Heart right ventricle (tissue), 16 donors: ENCODE results near the gene SLC25A18. TPM values are rescaled to one million over a fixed set of nuclear protein-coding genes. Genes with fewer than 3 reads are reported as not detected.

ENCODE experiments used
- ATAC-seq, 8 donors: fragments of 200-7000 bp; cut with Tn5 transposase; one replicate each; pipeline ENCODE4 v1.9.1; 2020; ENCODE audit warnings: mild to moderate bottlenecking in 8 of 8, moderate library complexity in 8 of 8, moderate number of reproducible peaks in 1 of 8
- DNase-seq, 2 donors: peaks; one replicate each; pipeline ENCODE4 v3.0.0-alpha.2; 2020
- H3K27ac ChIP-seq, 10 donors: fragments of 200-600 bp; sonication (generic) in 2 of 10; one replicate each; pipeline versions ENCODE4 v1.5.0 to v1.8.0; 2020 to 2022; ENCODE audit warnings: mild to moderate bottlenecking in 3 of 10
- H3K27me3 ChIP-seq, 7 donors: fragments of 200-600 bp; one replicate each; pipeline ENCODE4 v1.8.0; 2021 to 2022; ENCODE audit warnings: mild to moderate bottlenecking in 2 of 7
- H3K36me3 ChIP-seq, 9 donors: fragments of 200-600 bp; sonication (generic) in 1 of 9; one replicate each; pipeline versions ENCODE4 v1.5.0 to v1.8.0; 2020 to 2022; ENCODE audit warnings: mild to moderate bottlenecking in 2 of 9
- H3K4me1 ChIP-seq, 9 donors: fragments of 200-600 bp; sonication (generic) in 1 of 9; one replicate each; pipeline versions ENCODE4 v1.5.0 to v1.8.0; 2020 to 2022; ENCODE audit warnings: mild to moderate bottlenecking in 4 of 9
- H3K4me3 ChIP-seq, 10 donors: fragments of 200-600 bp; sonication (generic) in 2 of 10; one replicate each; pipeline versions ENCODE4 v1.5.0 to v1.8.0; 2020 to 2022; ENCODE audit warnings: mild to moderate bottlenecking in 7 of 10, moderate library complexity in 2 of 10
- H3K9me3 ChIP-seq, 11 donors: fragments of 200-600 bp in 10 of 11; sonication (generic) in 2 of 11; one replicate each; pipeline versions ENCODE4 v1.5.0 to v1.8.0; 2013 to 2022; ENCODE audit warnings: mild to moderate bottlenecking in 2 of 11, control low read depth in 1 of 11, moderate library complexity in 1 of 11
- WGBS, 2 donors: extraction: QIAGEN DNeasy Blood & Tissue Kit; methylation state at CpG; one replicate each; pipeline ENCODE4 v1.1.7; 2013; ENCODE audit warnings: inconsistent platforms in 1 of 2; 5-methylcytosine and 5-hydroxymethylcytosine counted together
- intact Hi-C, 10 donors: fragments of 100-400 bp; cut with DNase I; formaldehyde crosslinking; loops; one replicate each; pipeline versions ENCODE4 v1.11.1 to v1.14.2; 2022
- polyA plus RNA-seq, 2 donors: library from polyadenylated mRNA; stranded (reverse); fragments of 200-250 nt; gene quantifications; one replicate each; pipeline ENCODE4 v1.2.3, GENCODE V29; 2013
- total RNA-seq, 10 donors: library from RNA; stranded (reverse); fragmentation: NEBNext Ultra II Directional in 3 of 10; extraction: Animal tissue kit (Norgen Biotek cat#: 25700) in 3 of 10; gene quantifications; one replicate each; pipeline versions ENCODE4 v1.2.1 to v1.2.4, GENCODE V29; 2021 to 2023
- TF ChIP-seq, protein P1 (sequence below), 9 donors: fragments of 200-600 bp; sonication (generic) in 2 of 9; IDR thresholded peaks; one replicate each; pipeline versions ENCODE4 v1.5.0 to v1.8.0; 2021 to 2022; ENCODE audit warnings: antibody characterized with exemption in 9 of 9, mild to moderate bottlenecking in 5 of 9, moderate library complexity in 1 of 9
- donor health status: Arrhythmogenic right ventricular cardiomyopathy.
- donor health status: ischemic (EF 13 %, LVEDD 7.1; RV severe dilation, severe dysfunction).
- donor health status: healthy with polysubstance abuse.
- donor health status: DM: no; HTN: yes; CAD: no.
- donor health status: DM: no; HTN: no; CAD: no.
- donor health status: ischemic (EF 25% LVEDD 6.9; RV normal size, moderate dysfunction).
- donor health status: ischemic (EF 25% LVEDD 5.7; RV mildly dilated, moderate dysfunction).
- donor health status: healthy.
- donor health status: DM: yes; HTN: yes; CAD: no.
- donor health status: Ischemic cardiomyopathy.
- donor health status: ischemic (EF 35%, LVEDD 5.7; RV mildly dilated, moderate dysfunction).
- donor health status: nonischemic (EF 11% LVEDD 7.7; RV severe dilation, severe dysfunction).
- donor health status: DM: yes; HTN: yes; CAD: no.
- donor health status: PGD.
- donor health status: ischemic (EF 29% LVEDD 5.4; RV normal size, mild dysfunction).
- donor health status: nonischemic (EF 23%, LVEDD 6.1; RV moderate dilation, normal function).

SLC25A18 gene
- total and polyA plus RNA-seq, 12 donors: 0.65 to 13.6 (median 1.1) TPM

DNA sequence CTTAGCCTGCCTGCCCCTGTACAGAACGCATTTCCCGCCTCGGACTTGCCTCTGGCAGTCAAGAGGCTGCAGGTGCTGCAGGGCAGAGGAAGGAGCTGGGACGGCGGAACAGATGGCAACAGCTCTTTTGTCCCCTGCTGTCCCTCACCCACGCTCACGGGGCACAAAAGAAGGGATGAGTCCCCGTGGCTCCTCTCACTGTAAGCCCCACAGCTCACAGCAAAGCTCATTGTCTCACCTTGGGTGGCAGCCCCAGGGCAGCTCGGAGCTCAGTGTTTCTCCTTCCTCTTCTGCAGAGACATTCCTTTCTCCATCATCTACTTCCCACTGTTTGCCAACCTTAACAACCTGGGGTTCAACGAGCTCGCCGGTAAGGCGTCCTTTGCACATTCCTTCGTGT, 24.3 kb downstream of the SLC25A18 start:
- Histone ChIP-seq H3K27ac (no peak overlapping the region), H3K27me3 (no peaks in the 10 kb centered on the region), H3K9me3 (no peaks in the 10 kb centered on the region), H3K4me3 (no peak overlapping the region), H3K36me3 (peaks cover 0 to 37% (median 20%) of the 10 kb centered on the region in 9 donors), H3K4me1 (peaks cover 0 to 8% (median 0%) of the 10 kb centered on the region in 9 donors)
- peak in 1 of 8 donors; percentile 27 for ATAC-seq
- TF ChIP-seq, protein P1, sequence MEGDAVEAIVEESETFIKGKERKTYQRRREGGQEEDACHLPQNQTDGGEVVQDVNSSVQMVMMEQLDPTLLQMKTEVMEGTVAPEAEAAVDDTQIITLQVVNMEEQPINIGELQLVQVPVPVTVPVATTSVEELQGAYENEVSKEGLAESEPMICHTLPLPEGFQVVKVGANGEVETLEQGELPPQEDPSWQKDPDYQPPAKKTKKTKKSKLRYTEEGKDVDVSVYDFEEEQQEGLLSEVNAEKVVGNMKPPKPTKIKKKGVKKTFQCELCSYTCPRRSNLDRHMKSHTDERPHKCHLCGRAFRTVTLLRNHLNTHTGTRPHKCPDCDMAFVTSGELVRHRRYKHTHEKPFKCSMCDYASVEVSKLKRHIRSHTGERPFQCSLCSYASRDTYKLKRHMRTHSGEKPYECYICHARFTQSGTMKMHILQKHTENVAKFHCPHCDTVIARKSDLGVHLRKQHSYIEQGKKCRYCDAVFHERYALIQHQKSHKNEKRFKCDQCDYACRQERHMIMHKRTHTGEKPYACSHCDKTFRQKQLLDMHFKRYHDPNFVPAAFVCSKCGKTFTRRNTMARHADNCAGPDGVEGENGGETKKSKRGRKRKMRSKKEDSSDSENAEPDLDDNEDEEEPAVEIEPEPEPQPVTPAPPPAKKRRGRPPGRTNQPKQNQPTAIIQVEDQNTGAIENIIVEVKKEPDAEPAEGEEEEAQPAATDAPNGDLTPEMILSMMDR (IDR thresholded peaks at IDR 0.05): no peak
- no peak for DNase-seq
- intact Hi-C loops: no loop called here
- 89% methylated on average over 14 of the region's 14 CpGs for WGBS, 2 donors

DNA sequence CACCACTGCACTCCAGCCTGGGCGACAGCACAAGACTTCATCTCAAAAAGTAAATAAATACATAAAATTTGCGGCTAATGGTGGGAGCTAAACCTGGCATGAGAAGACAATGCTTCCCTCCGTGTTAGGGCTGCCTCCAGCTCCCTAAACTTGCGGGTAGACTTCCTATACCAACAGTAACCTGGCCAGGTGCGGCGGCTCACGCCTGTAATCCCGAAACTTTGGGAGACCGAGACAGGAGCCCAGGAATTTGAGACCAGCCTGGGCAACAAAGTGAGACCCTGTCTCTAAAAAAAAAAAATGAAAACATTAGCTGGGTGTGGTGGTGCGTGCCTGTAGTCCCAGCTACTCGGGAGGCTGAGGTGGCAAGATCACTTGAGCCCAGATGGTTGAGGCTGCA, 25.3 kb downstream of the SLC25A18 start:
- H3K36me3 ChIP-seq: peaks cover 0 to 47% (median 28%) of the 10 kb centered on the region in 9 donors
- no peak overlapping the region for H3K27ac ChIP-seq
- TF ChIP-seq, protein P1 (IDR thresholded peaks at IDR 0.05): no peak
- no peak for ATAC-seq
- H3K4me1 ChIP-seq: peaks cover 0 to 8% (median 0%) of the 10 kb centered on the region in 9 donors
- no peak overlapping the region for H3K4me3 ChIP-seq
- no peaks in the 10 kb centered on the region for H3K27me3 ChIP-seq
- no peak for DNase-seq
- 91 to 96% methylated on average over 11 of the region's 11 CpGs for WGBS, 2 donors
- intact Hi-C loops: no loop called here
- H3K9me3 ChIP-seq: no peaks in the 10 kb centered on the region

DNA sequence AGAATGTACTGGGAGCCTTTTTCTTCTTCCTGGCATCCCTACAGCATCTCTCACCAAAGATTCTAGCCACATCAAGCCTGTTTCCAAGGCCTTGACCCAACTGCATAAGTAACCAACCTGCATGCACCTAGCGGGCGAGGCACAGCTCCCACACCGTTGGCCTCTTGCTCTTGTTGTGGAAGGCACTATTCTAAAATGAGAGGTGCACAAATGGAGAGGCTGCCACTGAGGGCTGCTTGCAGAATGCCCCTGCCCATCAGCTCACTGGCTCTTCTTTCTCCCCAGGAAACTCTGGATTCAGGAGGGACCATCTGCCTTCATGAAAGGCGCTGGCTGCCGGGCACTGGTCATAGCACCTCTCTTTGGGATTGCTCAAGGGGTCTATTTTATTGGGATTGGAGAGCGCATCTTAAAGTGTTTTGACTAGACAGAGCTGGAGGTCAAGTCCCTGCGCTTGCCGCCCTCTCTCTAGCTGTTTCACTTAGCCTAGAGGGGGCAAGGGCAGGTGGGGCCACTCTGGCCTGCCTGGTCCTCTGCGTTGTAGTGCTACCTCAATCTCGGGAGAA, 26.6 kb downstream of the SLC25A18 start:
- intact Hi-C loops: no loop called here
- Histone ChIP-seq H3K4me1 (peaks cover 0 to 8% (median 0%) of the 10 kb centered on the region in 9 donors), H3K27ac (no peak overlapping the region), H3K9me3 (no peaks in the 10 kb centered on the region), H3K27me3 (no peaks in the 10 kb centered on the region), H3K36me3 (peaks cover 0 to 60% (median 41%) of the 10 kb centered on the region in 9 donors), H3K4me3 (no peak overlapping the region)
- TF ChIP-seq, protein P1 (IDR thresholded peaks at IDR 0.05): no peak
- ATAC-seq: no peak
- DNase-seq: no peak
- 96% methylated on average over 10 of the region's 10 CpGs for WGBS, 2 donors

DNA sequence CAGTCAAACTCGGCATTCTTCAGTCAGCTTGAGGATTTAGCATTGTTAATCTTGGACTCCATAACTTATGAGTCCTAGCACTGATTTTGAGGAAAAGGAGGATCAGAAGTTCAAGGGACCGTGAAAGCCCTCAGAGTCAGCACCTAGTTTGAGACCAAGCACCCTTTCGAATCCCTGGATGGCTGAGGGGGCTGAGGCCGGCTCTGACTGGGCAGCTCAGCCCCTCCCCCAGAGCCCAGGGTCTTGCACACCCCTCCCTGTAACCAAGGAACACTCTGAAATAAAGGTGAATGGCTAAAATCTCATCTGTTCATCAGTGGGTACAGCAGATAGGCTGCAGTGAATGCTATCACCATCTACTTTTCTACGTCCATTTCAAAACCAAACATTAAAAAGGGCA, 27.3 kb downstream of the SLC25A18 start:
- Histone ChIP-seq H3K4me1 (peaks cover 0 to 8% (median 0%) of the 10 kb centered on the region in 9 donors), H3K27ac (no peak overlapping the region), H3K9me3 (no peaks in the 10 kb centered on the region), H3K36me3 (peaks cover 0 to 67% (median 48%) of the 10 kb centered on the region in 9 donors), H3K27me3 (no peaks in the 10 kb centered on the region), H3K4me3 (no peak overlapping the region)
- TF ChIP-seq, protein P1 (IDR thresholded peaks at IDR 0.05): no peak
- WGBS, 2 donors: 84 to 91% methylated on average over 5 of the region's 5 CpGs
- intact Hi-C loops: no loop called here
- no peak for ATAC-seq
- no peak for DNase-seq
